Smooth muscle cell (in vitro differentiated cells): ENCODE data around the gene ZDHHC18. TPM values are rescaled to one million over a fixed set of nuclear protein-coding genes. Genes with fewer than 3 reads are reported as not detected.

Experiments
- DNase-seq: peaks from one replicate; lab custom pipeline; 2025; ENCODE audit not compliant: unreplicated experiment; lab: John Stamatoyannopoulos, UW
- H2AFZ ChIP-seq: fragments of 200-600 bp; sonication (generic); 2 replicates; pipeline ENCODE4 v1.6.0; 2016; ENCODE audit warnings: antibody characterized with exemption, low read depth, mild to moderate bottlenecking
- H3F3A ChIP-seq: fragments of 200-600 bp; sonication (generic); 2 replicates; pipeline ENCODE4 v1.6.0; 2017; ENCODE audit warnings: antibody characterized with exemption, low read depth
- H3K27ac ChIP-seq: fragments of 200-600 bp; sonication (generic); 2 replicates; pipeline ENCODE4 v1.5.1; 2016; ENCODE audit warnings: low read depth, mild to moderate bottlenecking
- H3K27me3 ChIP-seq: fragments of 200-600 bp; sonication (generic); 2 replicates; pipeline ENCODE4 v1.6.1; 2016; ENCODE audit warnings: low read depth, mild to moderate bottlenecking
- H3K36me3 ChIP-seq: fragments of 200-600 bp; sonication (generic); 2 replicates; pipeline ENCODE4 v1.5.1; 2016; ENCODE audit warnings: low read depth
- H3K4me1 ChIP-seq: fragments of 200-600 bp; sonication (generic); 2 replicates; pipeline ENCODE4 v1.5.1; 2016; ENCODE audit warnings: low read depth
- H3K4me2 ChIP-seq: fragments of 200-600 bp; sonication (generic); 2 replicates; pipeline ENCODE4 v1.6.0; 2016; ENCODE audit warnings: mild to moderate bottlenecking
- H3K4me3 ChIP-seq: fragments of 200-600 bp; sonication (generic); 2 replicates; pipeline ENCODE4 v1.5.1; 2016; ENCODE audit warnings: mild to moderate bottlenecking
- H3K79me2 ChIP-seq: fragments of 200-600 bp; sonication (generic); 2 replicates; pipeline ENCODE4 v1.6.0; 2016; ENCODE audit warnings: low read depth, mild to moderate bottlenecking
- H3K9ac ChIP-seq: fragments of 200-600 bp; sonication (generic); 2 replicates; pipeline ENCODE4 v1.6.0; 2016; ENCODE audit warnings: low read depth
- H3K9me3 ChIP-seq: fragments of 200-600 bp; sonication (generic); replicated peaks from 2 replicates; pipeline ENCODE4 v1.5.1; 2016; ENCODE audit warnings: low read depth
- H4K20me1 ChIP-seq: fragments of 200-600 bp; sonication (generic); 2 replicates; pipeline ENCODE4 v1.6.0; 2016; ENCODE audit warnings: low read depth
- WGBS: methylation state at CpG from one replicate; pipeline ENCODE4 v1.1.7; 2016; ENCODE audit warnings: low lambda C conversion rate; 5-methylcytosine and 5-hydroxymethylcytosine counted together
- polyA plus RNA-seq: library from polyadenylated mRNA; unstranded; fragments of >200 nt; fragmentation: Nextera tagmentation; extraction: Ambion mirVana; gene quantifications from 2 replicates; pipeline ENCODE4 v1.2.1, GENCODE V29; 2016
- total RNA-seq: library from RNA; depleted of rRNA; stranded (reverse); fragments of >200 nt; gene quantifications from 2 replicates; pipeline ENCODE4 v1.2.3, GENCODE V29; 2014
- TF ChIP-seq, protein P1 (sequence below): fragments of 200-600 bp; sonication (generic); IDR thresholded peaks from 2 replicates; pipeline ENCODE4 v1.5.1; 2017; ENCODE audit warnings: borderline replicate concordance, mild to moderate bottlenecking, antibody characterized with exemption; ENCODE audit not compliant: insufficient read depth, poor library complexity, severe bottlenecking

Gene ZDHHC18
- 16.7 and 52.5 TPM in 2 replicates for total RNA-seq
- polyA plus RNA-seq, result 20.3 and 20.8 TPM in 2 replicates

DNA sequence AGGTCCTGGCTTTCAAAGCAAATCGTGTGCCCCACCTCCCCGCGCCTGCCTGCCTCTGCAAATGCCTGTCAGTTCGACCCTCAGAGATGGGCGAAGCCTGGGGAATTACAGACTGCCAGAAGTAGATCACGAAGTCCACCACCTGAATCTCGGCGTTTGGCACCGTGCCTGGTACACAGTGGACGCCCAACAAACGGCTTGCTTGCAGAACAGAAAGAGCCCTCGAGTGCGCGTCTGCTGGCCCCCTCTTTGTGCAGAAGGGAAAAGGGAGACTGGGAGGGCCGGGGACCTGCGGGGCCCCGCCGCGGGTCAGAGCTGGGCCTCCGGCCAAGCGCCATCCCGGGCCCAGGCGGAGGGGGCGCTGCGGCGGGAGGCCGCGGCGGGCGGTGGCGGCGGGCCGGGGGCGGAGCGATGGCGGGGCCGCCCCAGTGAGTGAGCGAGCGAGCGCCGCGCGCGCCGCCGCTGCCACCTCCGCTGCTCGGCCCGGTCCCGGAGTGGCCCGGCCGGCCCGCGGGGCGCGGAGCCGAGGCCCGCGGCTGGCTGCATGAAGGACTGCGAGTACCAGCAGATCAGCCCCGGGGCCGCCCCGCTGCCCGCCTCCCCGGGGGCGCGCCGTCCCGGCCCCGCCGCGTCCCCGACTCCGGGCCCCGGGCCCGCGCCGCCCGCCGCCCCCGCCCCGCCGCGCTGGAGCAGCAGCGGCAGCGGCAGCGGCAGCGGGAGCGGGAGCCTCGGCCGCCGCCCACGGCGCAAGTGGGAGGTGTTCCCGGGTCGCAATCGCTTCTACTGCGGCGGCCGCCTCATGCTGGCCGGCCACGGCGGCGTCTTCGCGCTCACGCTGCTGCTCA is at the start of gene ZDHHC18:
Gene ZDHHC18, plus strand, starts transcription at position 428 of the 845 bp plus-strand sequence. Its CDS starts 117 bp downstream, at position 545.
- Histone ChIP-seq H3K27me3 (no peaks in the 10 kb centered on the region), H3K4me2 (peak within 1 kb of the TSS; percentile 94), H3K36me3 (no peaks in the 10 kb centered on the region), H3K4me1 (peaks cover 21% of the 10 kb centered on the region), H3F3A (no peaks in the 10 kb centered on the region), H3K4me3 (peak within 1 kb of the TSS; percentile 69), H2AFZ (peak within 1 kb of the TSS; percentile 97), H3K27ac (peak within 1 kb of the TSS; percentile 38), H3K9me3 (no peaks in the 10 kb centered on the region), H3K79me2 (peaks cover 40% of the 10 kb centered on the region), H4K20me1 (peaks cover 40% of the 10 kb centered on the region), H3K9ac (peak within 1 kb of the TSS; percentile 78)
- peak; percentile 21 for DNase-seq
- TF ChIP-seq, protein P1, sequence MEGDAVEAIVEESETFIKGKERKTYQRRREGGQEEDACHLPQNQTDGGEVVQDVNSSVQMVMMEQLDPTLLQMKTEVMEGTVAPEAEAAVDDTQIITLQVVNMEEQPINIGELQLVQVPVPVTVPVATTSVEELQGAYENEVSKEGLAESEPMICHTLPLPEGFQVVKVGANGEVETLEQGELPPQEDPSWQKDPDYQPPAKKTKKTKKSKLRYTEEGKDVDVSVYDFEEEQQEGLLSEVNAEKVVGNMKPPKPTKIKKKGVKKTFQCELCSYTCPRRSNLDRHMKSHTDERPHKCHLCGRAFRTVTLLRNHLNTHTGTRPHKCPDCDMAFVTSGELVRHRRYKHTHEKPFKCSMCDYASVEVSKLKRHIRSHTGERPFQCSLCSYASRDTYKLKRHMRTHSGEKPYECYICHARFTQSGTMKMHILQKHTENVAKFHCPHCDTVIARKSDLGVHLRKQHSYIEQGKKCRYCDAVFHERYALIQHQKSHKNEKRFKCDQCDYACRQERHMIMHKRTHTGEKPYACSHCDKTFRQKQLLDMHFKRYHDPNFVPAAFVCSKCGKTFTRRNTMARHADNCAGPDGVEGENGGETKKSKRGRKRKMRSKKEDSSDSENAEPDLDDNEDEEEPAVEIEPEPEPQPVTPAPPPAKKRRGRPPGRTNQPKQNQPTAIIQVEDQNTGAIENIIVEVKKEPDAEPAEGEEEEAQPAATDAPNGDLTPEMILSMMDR, result peak; percentile 34
- 8% methylated on average over 22 of the region's 107 CpGs for WGBS

DNA sequence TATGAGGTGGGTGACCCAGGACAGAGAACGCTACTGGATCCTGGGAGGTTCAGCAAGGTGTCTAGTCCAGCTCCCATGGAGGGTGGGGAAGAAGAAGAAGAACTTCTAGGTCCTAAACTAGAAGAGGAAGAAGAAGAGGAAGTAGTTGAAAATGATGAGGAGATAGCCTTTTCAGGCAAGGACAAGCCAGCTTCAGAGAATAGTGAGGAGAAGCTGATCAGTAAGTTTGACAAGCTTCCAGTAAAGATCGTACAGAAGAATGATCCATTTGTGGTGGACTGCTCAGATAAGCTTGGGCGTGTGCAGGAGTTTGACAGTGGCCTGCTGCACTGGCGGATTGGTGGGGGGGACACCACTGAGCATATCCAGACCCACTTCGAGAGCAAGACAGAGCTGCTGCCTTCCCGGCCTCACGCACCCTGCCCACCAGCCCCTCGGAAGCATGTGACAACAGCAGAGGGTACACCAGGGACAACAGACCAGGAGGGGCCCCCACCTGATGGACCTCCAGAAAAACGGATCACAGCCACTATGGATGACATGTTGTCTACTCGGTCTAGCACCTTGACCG is 47.3 kb upstream of the ZDHHC18 start:
- 86% methylated on average over 11 of the region's 11 CpGs for WGBS
- no peaks in the 10 kb centered on the region for H3K9me3 ChIP-seq
- no peak overlapping the region for H2AFZ ChIP-seq
- H3K4me2 ChIP-seq, result no peak overlapping the region
- DNase-seq, result no peak
- H3K27ac ChIP-seq, result no peak overlapping the region
- peaks cover 38% of the 10 kb centered on the region for H3K79me2 ChIP-seq
- no peaks in the 10 kb centered on the region for H3K27me3 ChIP-seq
- H3K36me3 ChIP-seq, result peaks cover 21% of the 10 kb centered on the region
- TF ChIP-seq, protein P1, result no peak
- peaks cover 34% of the 10 kb centered on the region for H3F3A ChIP-seq
- no peaks in the 10 kb centered on the region for H3K4me1 ChIP-seq
- peaks cover 59% of the 10 kb centered on the region for H4K20me1 ChIP-seq
- no peak overlapping the region for H3K9ac ChIP-seq
- H3K4me3 ChIP-seq, result no peak overlapping the region

- H3K27me3 ChIP-seq, result no peaks in the 10 kb centered on the region
- peaks cover 34% of the 10 kb centered on the region for H3K79me2 ChIP-seq
- H3K9ac ChIP-seq, result no peak overlapping the region
- no peak overlapping the region for H3K4me2 ChIP-seq
- H3K9me3 ChIP-seq, result no peaks in the 10 kb centered on the region
- H3K4me3 ChIP-seq, result no peak overlapping the region
- H3K36me3 ChIP-seq, result peaks cover 17% of the 10 kb centered on the region
- peaks cover 53% of the 10 kb centered on the region for H4K20me1 ChIP-seq
- no peak overlapping the region for H2AFZ ChIP-seq
- TF ChIP-seq, protein P1, result no peak
- 94% methylated on average over 21 of the region's 21 CpGs for WGBS
- peaks cover 35% of the 10 kb centered on the region for H3F3A ChIP-seq
- H3K4me1 ChIP-seq, result peaks cover 3% of the 10 kb centered on the region
- DNase-seq, result no peak
- no peak overlapping the region for H3K27ac ChIP-seq
These were observed 46.0 kb upstream of the ZDHHC18 start for GRCh38 chr1:26780344-26780957.
